Neutrophil (primary cell): ENCODE results near the gene ARL4D.
A peak's percentile ranks its signal among the peaks of the same experiment; 100 is the strongest.
"Not testable (repeated sequence)": the region's sequence is repeated elsewhere in the genome, so short reads cannot be mapped to it uniquely, and the experiment has no call there.

Experiments used
- H3K27ac ChIP-seq: fragments of 200-600 bp; sonication (generic); 2 replicates; pipeline ENCODE4 v1.5.1; 2016; ENCODE audit warnings: mild to moderate bottlenecking, moderate library complexity
- H3K27me3 ChIP-seq: fragments of 200-600 bp; sonication (generic); 2 replicates; pipeline ENCODE4 v1.6.0; 2016; ENCODE audit warnings: mild to moderate bottlenecking
- H3K36me3 ChIP-seq: fragments of 200-600 bp; sonication (generic); 2 replicates; pipeline ENCODE4 v1.5.1; 2017
- H3K4me1 ChIP-seq, 2 experiments: fragments of 200-600 bp in 1 of 2; sonication (generic) in 1 of 2; 1 replicate in 1 of 2; 2 replicates in 1 of 2; pipeline versions ENCODE4 v1.5.1 to v1.6.1; 2013 to 2016; ENCODE audit warnings: low read depth in 1 of 2, low read length in 1 of 2, mild to moderate bottlenecking in 1 of 2, moderate library complexity in 1 of 2; ENCODE audit not compliant: control insufficient read depth in 1 of 2, insufficient read depth in 1 of 2
- H3K4me3 ChIP-seq, 2 experiments: fragments of 200-600 bp in 1 of 2; sonication (generic) in 1 of 2; 1 replicate in 1 of 2; 2 replicates in 1 of 2; pipeline ENCODE4 v1.5.1; 2013 to 2016; ENCODE audit warnings: low read depth in 1 of 2, low read length in 1 of 2, mild to moderate bottlenecking in 1 of 2, moderate library complexity in 1 of 2
- H3K9me3 ChIP-seq: fragments of 200-600 bp; sonication (generic); 2 replicates; pipeline ENCODE4 v1.5.1; 2016
- CTCF ChIP-seq: fragments of 200-600 bp; sonication (generic); IDR thresholded peaks from 2 replicates; pipeline ENCODE4 v1.5.1; 2016; ENCODE audit warnings: antibody characterized with exemption

Gene ARL4D

GRCh38 chr17:43372273-43372911 is 26.4 kb upstream of the ARL4D start:
- Histone ChIP-seq H3K27me3 (no peaks in the 10 kb centered on the region), H3K4me1 (peaks cover 35 to 41% of the 10 kb centered on the region in 2 experiments), H3K36me3 (no peaks in the 10 kb centered on the region), H3K4me3 (peak overlapping the region; percentile 35 to 39), H3K27ac (peak overlapping the region; percentile 63), H3K9me3 (no peaks in the 10 kb centered on the region)
- no peak for TF ChIP-seq CTCF

- H3K27ac ChIP-seq = no peak overlapping the region
- peaks cover 30 to 31% of the 10 kb centered on the region in 2 experiments for H3K4me1 ChIP-seq
- no peaks in the 10 kb centered on the region for H3K9me3 ChIP-seq
- no peak overlapping the region for H3K4me3 ChIP-seq
- no peaks in the 10 kb centered on the region for H3K36me3 ChIP-seq
- TF ChIP-seq CTCF = no peak
- no peaks in the 10 kb centered on the region for H3K27me3 ChIP-seq
Measured at GRCh38 chr17:43373356-43373755, 25.4 kb upstream of the ARL4D start.

- H3K9me3 ChIP-seq, H3K36me3 ChIP-seq, H3K27me3 ChIP-seq, H3K4me3 ChIP-seq, H3K27ac ChIP-seq: not testable (repeated sequence)
- H3K4me1 ChIP-seq = peaks cover 29 to 34% of the 10 kb centered on the region in 2 experiments
Measured at GRCh38 chr17:43375915-43376314, 22.9 kb upstream of the ARL4D start.

GRCh38 chr17:43377056-43377810 is 21.6 kb upstream of the ARL4D start:
- no peaks in the 10 kb centered on the region for H3K27me3 ChIP-seq
- no peaks in the 10 kb centered on the region for H3K9me3 ChIP-seq
- H3K36me3 ChIP-seq = no peaks in the 10 kb centered on the region
- no peak overlapping the region for H3K27ac ChIP-seq
- no peak overlapping the region for H3K4me3 ChIP-seq
- H3K4me1 ChIP-seq = peaks cover 26 to 30% of the 10 kb centered on the region in 2 experiments
- no peak for TF ChIP-seq CTCF

GRCh38 chr17:43378766-43379165 is 20.0 kb upstream of the ARL4D start:
- Histone ChIP-seq H3K4me1 (peaks cover 16 to 25% of the 10 kb centered on the region in 2 experiments), H3K9me3 (no peaks in the 10 kb centered on the region), H3K4me3 (no peak overlapping the region), H3K27me3 (no peaks in the 10 kb centered on the region), H3K36me3 (no peaks in the 10 kb centered on the region), H3K27ac (no peak overlapping the region)
- TF ChIP-seq CTCF = no peak

- peaks cover 8 to 13% of the 10 kb centered on the region in 2 experiments for H3K4me1 ChIP-seq
- H3K4me3 ChIP-seq = no peak overlapping the region
- no peak for TF ChIP-seq CTCF
Measured at GRCh38 chr17:43380307-43380706, 18.5 kb upstream of the ARL4D start.

More at GRCh38 chr17:43380307-43380706, 18.5 kb upstream of the ARL4D start:
- Histone ChIP-seq H3K27ac (peak overlapping the region; percentile 66), H3K36me3 (no peaks in the 10 kb centered on the region), H3K9me3 (no peaks in the 10 kb centered on the region), H3K27me3 (no peaks in the 10 kb centered on the region)
